ENCODE measurements around the gene C1QB.

DNA sequence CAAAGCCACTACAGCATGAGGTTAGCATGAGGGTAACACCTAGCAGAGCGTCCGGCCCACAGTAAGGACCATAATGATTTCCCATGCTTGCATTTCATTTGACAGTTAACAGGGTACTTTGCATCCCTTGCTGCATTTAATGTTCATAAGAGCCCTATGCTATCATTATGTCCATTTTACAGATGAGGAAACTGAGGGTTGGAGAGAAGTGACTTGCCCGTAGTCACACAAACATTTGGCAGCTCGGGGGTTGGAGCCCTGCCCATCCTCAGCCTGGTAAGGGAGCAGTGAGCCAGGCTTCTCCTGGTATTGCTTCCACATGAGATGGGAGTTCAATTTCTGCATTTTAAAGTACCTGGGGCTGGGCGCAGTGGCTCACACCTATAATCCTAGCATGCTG lies 41.1 kb downstream of the C1QB start:
- TF ChIP-seq, protein P1, sequence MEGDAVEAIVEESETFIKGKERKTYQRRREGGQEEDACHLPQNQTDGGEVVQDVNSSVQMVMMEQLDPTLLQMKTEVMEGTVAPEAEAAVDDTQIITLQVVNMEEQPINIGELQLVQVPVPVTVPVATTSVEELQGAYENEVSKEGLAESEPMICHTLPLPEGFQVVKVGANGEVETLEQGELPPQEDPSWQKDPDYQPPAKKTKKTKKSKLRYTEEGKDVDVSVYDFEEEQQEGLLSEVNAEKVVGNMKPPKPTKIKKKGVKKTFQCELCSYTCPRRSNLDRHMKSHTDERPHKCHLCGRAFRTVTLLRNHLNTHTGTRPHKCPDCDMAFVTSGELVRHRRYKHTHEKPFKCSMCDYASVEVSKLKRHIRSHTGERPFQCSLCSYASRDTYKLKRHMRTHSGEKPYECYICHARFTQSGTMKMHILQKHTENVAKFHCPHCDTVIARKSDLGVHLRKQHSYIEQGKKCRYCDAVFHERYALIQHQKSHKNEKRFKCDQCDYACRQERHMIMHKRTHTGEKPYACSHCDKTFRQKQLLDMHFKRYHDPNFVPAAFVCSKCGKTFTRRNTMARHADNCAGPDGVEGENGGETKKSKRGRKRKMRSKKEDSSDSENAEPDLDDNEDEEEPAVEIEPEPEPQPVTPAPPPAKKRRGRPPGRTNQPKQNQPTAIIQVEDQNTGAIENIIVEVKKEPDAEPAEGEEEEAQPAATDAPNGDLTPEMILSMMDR (optimal IDR thresholded peaks at IDR 0.05 in 1 of 3, IDR thresholded peaks at IDR 0.05 in 1 of 3, conservative IDR thresholded peaks at IDR 0.05 in 1 of 3; ENCODE audit: extremely low read depth in 1 of 3, insufficient read depth in 2 of 3, low read length in 3 of 3) = no peak
- TF ChIP-seq EZH2 (IDR thresholded peaks at IDR 0.05; ENCODE audit: low read length) = no peak

All from keratinocyte (primary cell).